Measurements from ENCODE around the gene KAZN.

GRCh38 chr1:14668538-14668937 is 70.1 kb downstream of the KAZN start:
- TF ChIP-seq CTCF (IDR thresholded peaks at IDR 0.05; ENCODE audit: control extremely low read depth in 1 of 3, insufficient read depth in 1 of 3, low read depth in 1 of 3, low read length in 3 of 3): no peak
- no peak for TF ChIP-seq CHD1 (IDR thresholded peaks at IDR 0.05; ENCODE audit: low read depth, low read length)
- TF ChIP-seq EGR1 (IDR thresholded peaks at IDR 0.05; ENCODE audit: borderline replicate concordance, low read depth, low read length): no peak
- TF ChIP-seq PHF8 (conservative IDR thresholded peaks at IDR 0.05; ENCODE audit: low read depth, low read length): no peak
- no peak for TF ChIP-seq JUN (IDR thresholded peaks at IDR 0.05; ENCODE audit: low read depth, low read length)
